HG02642 (cell line): ENCODE measurements around the gene PIMREG.
A peak's percentile ranks its signal among the peaks of the same experiment; 100 is the strongest.

ENCODE experiments used
- ATAC-seq: cut with Tn5 transposase; IDR thresholded peaks from one replicate; pipeline ENCODE4 v1.9.1; 2021; ENCODE audit warnings: mild to moderate bottlenecking; ENCODE audit not compliant: unreplicated experiment, poor library complexity

Gene PIMREG, protein sequence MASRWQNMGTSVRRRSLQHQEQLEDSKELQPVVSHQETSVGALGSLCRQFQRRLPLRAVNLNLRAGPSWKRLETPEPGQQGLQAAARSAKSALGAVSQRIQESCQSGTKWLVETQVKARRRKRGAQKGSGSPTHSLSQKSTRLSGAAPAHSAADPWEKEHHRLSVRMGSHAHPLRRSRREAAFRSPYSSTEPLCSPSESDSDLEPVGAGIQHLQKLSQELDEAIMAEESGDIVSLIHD

DNA sequence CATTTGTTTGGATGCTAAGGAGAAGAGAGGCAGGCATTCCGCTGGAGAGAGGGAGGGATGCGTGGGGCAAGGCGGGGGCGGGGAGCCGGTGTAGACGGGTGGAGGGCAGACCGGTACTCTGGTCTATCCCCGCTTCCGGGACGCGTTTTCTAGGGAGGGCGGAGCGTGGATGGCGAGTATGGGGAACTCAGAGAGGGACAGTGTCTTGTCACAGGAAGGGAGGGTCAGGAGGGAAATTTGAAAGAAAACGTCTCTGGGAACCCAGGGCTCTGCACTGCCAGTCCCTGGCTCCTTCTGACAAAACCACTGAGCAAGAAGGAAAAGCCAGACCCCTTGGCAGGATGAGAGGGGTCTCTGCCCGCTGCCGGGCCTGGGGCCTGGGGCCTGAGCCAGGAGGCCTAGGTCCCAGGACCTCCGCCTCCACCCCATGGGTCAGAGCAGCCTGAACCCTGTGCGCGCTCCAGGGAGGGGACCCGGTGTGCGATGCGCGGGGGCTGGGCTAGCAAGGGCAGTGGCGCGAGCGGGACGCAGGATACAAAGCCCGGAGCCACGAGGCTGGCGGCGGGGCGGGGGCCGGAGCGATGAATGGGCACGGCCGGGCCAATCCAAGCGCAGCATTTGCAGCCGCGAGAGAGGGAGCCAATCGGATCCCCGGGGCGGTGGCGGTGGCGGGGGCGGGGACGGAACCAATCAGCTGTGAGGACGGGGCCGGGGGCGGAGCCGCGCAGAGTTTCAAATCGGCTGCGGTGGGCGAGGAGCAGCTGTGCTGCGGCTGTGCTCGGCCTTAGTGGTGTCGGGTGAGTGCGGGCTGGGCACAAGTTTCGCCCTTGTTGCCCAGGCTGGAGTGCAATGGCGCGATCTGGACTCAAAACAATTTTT, at the start of gene PIMREG:
Gene PIMREG, plus strand, starts transcription at position 764 of the 879 bp plus-strand sequence. CDS start 656 bp downstream, outside the sequence.
- ATAC-seq: peak; percentile 90

DNA sequence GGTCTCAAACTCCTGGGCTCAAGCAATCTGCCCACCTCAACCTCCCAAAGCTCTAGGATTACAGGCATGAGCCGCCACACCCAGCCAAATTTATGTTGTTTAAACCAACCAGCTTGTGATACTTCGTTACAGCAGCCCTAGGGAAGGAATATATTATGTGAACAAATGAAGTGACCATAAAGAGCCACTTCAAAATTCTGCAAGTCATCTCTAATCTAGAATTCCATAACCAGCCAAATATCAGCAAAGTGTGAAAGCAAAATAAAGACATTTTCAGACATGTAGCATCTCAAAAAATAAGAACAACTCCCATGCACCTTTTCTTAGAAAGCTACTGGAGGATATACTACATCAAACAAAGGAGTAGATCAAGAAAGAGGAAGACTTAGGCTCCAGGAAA, 45.3 kb upstream of the PIMREG start:
- no peak for ATAC-seq

DNA sequence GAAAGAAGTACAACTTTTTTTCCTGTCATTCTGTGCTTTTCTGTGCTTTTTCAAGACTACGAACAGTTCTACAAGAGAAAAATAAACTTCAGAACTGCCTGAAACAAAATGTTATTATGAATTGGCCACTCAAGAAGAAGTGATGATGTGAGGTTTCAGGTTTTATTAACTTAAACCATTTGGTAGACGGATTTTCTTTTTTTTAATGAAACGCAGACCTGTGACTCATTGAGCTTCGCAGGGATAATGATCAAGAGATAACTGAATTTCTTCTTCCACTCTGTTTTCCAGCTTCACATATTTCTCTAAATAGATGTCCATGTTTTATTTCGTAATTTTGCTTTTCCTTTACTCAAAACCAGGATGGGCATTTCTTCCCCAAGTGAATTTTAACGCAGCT, 42.0 kb upstream of the PIMREG start:
- no peak for ATAC-seq

DNA sequence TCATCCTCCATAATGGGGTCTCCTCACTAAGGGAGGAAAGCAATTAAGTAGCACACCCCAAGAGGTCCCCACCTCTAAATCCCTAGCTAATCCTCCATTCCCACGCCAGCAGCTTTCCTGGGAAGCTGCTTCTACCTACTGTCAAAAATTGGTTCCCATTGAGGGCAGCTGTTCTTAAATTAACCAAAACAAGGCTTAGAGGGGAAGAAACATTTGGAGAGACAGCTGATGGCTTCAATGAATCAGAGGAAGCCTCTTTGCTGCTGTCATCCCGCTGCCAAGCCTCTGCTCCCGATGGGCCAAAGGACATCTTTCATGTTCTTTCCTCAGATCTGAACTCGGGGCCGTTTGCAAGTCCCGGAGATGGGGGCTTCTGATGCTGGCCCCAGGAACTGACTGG, 36.0 kb upstream of the PIMREG start:
- ATAC-seq: no peak

DNA sequence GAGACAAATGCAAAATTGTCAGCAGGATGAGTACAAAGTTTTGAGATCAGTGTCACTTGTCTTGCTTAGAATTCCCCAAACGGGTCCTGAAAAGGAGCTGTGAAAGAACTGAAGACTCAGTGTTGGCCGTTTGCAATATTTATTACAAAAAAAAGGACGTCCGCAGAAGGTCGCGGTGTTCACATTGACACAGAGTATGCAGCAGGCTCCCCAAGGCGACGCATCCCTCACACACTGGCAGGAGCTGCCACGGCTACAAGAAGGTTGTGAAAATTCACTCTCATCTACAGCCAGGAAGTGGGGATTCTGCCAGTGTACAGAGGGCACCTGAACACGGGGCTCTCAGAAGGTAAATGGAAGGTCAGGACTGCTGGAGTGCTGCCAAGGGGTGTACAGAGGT, 35.5 kb upstream of the PIMREG start:
- ATAC-seq: no peak

DNA sequence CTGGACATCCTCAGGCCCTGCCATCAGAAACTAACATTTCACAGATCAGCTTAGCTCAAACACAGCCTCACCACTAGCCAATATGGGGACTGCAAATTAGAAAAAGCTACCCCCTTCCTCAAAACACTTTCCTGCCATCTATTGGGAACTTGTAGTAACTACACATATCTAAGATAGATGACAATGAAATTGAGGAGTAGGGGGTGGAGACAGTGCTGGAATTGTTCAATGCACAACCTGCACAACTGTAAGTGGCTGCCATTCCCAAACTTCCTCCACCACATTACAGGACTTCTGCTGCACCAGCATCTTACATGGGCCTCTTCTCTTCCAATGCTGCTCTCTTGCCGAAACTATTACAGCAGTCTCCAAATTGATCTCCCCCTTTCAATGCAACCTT, 31.2 kb upstream of the PIMREG start:
- ATAC-seq: no peak

DNA sequence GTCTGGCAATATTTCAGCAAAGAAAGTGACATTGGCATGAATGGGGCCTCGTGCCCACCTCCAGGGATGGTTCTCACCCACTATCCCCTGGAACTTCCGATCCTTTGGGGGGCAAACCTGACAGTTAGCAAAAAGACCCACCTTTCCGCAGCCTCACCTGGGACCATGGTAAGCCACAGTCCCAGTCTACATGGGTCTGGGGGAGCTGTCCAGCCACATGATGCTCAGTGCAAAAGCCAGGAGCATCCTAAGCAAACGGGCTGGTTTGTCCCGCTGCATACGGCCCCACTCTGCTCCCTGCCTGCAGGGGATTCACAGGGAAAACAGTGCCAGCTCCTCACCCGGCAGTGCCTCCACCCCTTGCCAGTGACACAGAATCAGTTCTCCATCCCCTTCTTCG, 28.6 kb upstream of the PIMREG start:
- no peak for ATAC-seq

DNA sequence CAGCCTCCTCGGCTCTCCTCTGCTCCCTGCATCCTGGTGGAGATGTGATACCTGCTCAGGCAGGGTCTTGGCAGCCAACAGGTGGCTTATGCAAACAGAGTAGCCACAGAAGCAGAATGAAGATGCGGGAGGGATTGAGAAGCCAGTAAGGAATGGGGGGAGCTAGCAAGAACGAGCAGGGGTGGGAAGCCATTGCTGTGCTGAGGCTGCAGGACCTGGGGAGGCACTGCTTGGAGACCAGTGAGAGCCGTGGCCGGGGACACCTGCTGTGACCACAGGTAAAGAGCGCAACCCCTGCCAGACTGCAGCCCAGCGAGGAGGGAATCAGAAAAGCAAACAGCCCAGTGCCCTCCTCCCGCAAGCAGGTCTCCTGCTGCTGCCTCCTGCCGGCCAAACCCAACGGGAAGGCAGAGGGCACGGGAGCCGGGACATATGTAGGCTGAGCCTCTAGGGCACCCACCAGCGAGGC, 24.0 kb upstream of the PIMREG start:
- no peak for ATAC-seq

DNA sequence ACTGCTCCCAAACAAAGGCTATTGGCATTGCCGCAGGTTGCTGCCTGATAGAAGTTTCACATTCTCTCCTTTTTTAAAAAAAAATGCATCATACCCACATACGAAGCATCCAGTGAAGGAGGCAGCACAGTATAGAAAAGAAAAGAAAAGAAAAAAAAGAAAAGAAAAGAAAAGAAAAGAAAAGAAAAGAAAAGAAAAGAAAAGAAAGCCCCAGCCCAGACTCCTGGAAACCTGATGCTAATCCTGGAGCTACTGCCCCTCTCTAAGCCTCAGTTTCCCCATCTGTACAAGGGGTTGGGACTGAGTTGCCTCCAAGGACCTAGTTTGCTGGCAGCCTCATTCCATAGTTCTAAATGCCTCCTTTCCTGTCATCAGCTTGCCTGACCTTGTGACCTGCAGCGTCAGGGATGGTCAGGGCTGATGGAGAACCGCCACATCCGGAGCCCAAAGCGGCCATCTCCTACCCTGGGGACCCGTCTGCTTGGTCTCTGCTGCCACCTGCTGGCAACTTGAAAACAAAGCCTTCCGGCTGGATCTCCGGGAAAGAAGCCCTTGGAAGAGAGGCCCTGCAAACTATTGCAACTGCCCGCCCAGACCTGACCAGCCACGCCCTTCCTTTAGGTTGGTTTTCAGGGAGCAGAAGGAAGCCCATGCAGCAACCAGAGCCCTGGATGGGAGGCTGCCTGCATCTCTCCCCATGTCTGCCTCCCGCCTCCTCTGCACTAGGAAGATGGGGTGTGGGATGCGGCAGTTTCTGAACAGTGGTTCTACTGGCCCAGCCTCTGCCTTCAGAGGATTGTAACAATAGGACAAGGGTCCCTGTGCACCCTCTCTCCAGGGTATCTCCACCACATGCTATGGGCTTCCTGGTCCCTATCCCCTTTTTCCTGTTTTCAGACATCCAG, 22.3 kb upstream of the PIMREG start:
- ATAC-seq: no peak

DNA sequence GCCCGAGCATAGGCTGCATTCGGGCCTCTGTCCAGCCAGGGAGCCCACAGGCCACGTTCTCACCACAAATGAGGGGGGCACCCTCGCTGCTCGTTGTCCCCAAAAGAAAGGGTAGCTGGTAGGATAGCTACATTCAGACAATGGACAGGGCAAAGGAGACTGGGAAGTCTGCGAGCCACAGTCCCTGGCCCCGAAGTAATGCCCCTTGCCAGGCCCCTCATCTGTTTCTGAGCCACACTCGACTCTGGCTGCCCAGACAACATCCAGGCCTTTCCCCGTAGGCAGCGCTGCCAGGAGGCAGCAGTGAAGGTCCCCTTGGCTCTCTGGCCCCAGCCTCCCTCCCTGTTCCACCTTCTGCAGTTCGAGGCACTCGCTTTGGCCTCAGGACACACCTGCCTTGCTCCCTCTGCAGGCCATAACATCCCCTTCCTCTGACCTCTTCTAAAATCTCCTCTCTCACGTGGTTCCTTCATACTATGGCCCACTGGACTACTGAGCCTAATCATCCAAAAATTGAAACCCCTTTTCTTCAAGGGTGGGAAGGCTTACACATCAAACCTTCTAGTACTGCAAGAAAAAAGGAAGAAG, 21.5 kb upstream of the PIMREG start:
- no peak for ATAC-seq

DNA sequence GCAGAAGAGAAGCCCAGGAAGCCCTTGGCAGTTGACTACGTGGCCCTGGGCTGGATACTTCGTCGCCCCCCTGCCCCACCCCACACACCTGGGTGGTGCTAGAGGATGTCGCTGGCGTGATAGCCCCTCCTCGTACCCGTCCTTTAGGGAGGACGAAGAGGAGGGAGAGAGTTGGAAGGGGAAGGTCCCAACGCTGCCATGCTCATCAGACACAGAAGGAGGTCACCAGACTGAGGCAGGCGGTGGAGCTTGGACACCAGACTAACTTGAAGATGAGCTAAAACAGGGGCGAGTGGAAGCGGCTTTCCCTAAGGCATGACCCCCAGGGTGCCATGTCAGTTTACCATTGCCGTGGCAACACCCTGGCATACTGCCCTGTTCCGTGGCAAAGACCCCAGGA, 20.3 kb upstream of the PIMREG start:
- no peak for ATAC-seq

DNA sequence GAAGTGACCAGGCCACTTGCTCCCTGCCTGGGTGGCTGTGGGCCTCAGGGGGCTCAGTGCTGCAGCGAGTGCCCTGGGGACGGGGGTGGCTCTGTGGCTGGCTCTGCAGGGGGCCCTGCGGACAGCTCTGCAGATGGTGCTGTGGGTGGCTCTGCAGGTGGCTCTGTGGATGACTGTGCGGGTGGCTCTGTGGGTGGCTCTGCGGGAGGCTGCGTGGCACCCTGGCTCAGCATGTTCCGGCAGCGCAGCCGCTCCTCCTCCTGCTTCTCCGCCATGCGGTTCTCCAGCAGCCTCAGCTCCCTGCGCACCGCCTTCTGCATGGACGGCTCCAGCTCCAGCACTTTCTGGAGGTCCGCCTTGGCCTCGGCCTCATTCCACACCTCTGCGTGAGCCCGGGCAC, 18.8 kb upstream of the PIMREG start:
- no peak for ATAC-seq

DNA sequence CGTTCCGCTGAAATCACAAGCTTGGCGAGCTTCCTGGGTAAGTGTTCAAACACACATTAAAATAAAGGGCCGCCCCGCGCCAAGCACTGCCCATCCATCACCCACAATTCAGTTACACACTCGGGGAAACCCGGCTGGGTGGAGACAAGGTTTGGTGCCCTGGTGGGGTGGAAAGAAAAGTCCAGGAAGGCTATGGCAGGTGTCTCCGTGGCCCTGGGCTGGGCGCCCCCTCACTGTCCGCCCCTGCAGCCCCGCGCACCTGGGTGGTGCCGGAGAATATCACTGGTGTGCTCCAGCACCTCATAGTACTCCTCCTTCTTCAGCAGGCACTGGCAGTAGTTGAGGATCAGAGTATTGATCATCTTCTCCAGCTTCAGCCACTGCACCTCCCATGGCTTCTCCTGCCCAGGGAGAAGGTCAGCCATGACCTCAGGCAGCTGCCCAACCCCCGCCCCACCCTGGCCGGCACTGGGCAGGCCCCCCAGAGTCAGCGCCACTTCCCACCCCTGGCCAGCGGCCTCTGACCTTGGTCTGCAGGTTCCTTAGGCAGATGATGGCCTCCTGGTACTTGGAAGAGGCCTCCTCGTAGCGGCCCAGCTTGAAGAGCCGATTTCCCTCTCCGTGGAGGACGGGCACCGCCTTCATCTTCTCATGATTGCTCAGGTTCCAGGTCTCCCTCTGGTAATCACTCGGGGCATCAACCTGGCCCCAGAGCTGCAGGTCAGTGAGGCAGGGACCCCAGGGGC, 17.7 kb upstream of the PIMREG start:
- no peak for ATAC-seq

DNA sequence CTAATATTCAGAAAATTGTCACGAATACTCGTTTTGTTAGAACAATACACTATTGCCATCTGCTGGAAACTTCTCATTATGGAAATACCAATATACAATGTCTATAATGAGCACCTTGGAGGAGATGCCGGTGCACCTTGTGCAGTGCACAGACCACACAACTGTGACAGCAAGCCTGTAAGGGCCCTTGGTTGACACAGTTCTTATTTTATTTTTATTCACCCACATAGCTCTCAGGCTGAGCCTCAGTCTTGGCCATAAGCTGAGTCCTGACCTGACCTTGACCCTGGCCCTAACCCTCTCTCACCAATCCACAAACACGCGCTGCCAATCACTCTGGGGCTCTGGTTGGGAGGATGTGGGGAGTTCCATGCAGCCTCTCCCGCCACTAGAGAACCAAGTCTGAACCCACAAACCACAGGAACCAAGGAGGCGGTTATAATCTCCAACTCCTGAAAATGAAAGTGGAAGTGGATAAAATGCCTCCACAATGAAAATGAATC, 16.9 kb upstream of the PIMREG start:
- no peak for ATAC-seq

DNA sequence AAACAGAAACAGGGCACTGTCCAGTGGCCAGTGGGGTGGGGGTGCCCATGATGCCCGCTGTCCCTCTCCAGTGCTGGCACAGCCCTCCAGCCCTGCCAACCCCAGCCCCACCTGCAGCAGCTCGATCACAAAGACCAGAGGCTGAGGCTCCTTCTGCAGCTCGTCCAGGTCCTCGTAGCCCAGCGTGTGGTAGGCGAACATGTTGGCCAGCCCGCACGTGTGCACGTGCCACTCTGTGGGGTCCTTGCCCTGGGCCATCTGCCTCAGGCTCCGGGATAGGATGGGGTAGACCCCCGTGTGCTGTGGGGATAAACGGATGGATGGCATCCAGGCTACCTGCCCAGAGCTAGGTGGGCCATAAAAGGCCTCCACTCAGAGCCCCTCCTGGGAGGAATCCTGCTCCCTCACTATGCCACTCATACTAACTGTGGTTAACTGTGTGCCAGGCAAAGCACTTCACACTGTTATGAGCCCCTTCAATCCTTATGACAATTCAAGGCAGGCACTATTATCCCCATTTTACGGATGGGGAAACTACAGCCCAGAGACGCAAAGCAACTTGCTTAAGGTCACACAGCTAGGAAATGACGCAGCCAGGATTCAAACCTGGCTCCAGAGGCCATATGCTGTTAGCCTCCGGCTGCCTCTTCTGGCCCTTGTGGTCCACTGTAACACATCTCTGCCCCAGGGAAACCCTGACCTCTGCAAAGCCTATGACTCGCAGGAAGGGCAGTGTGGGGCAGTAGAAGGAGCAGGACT, 15.9 kb upstream of the PIMREG start:
- ATAC-seq: no peak

DNA sequence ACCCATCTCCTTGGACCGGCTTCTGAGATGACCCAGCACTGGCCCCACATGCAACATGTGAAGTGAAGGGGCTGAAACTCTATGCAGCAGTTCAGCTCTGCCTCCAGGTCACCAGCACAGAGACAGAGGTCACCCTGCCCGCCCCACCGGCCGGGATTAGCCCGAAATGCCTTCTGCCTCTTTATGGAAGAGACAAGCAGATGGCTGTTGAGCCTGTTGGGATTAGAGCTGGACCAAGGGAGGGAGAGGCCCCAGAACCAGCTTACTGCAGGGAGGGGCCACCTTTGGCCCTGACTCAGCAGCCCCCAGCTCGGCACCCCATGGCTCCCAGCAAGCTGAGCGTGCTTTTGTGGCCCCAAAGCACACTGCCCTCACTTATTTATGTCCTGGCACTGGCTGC, 15.0 kb upstream of the PIMREG start:
- no peak for ATAC-seq

DNA sequence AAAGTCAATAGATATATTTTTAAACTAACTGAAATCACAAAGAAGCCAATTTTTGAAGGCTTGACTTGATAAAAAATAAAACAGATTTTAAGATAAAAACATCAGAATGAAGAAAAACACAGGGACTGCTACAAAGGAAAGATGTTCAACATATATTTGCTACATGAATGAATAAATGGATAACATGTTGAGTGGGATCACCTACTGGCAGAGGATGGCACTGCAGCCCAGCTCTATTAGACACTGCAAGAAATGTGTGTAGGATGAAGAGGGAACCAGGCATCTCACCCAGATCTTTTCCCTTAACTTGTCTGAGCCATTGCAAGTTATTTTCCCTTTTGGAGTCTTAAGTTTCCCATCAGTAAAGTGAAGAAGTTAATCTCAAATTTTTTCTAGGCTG, 13.5 kb upstream of the PIMREG start:
- ATAC-seq: no peak

DNA sequence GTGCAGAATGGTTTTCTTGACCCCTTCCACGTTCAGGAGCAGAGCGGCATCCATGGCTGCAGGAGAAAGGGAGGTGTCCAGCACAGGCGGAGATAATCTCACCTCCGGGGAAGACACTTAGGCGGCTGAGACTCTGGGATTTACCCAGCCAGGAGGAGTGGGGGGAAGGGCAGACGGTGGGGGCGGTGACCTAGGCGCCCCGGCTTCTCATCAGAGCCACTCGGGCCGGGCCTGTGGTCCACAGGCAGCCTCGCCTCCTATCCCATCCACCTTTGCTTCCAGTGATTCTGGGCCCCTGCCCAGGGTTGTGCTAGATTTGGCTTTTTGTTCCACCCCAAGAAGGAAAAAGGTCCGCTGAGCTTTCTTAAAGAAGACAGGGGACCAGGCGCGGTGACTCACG, 9.2 kb upstream of the PIMREG start, which contains the start of gene AIPL1:
Gene AIPL1, minus strand, starts transcription at position 71 of the 400 bp plus-strand sequence. Its CDS starts 17 bp downstream, at position 54.
- ATAC-seq: no peak

DNA sequence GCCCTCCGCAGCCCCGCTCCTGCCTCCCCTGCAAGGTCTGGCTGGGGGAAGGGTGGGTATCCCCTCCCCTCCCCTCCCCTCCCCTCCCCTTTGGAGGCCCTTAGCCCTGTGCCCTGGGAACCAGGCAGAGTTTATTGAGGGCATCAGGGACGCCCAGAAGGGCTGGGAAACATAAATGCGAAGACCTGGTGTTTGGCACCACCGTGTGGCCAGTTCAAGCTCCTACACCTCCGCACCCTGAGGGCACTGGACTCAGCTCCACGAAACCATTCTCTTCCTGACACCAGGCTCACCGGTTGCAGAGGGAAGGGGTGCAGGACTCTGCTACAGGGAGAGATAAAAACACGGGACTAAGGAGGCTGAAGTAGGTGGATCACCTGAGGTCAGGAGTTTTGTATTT, 8.3 kb upstream of the PIMREG start:
- ATAC-seq: no peak
